Trophoblast cell (in vitro differentiated cells and primary cell): ENCODE measurements around the gene CMTM4.

Experiments used
- DNase-seq, 2 donors: peaks; one replicate each; pipeline ENCODE4 v3.0.0-alpha.2; 2016
- H2AFZ ChIP-seq: 2 replicates; pipeline ENCODE4 v1.6.1; 2013; ENCODE audit warnings: low read length, moderate library complexity, mild to moderate bottlenecking; ENCODE audit not compliant: insufficient read depth, poor library complexity
- H2AK5ac ChIP-seq: 2 replicates; pipeline ENCODE4 v1.6.1; 2013; ENCODE audit warnings: mild to moderate bottlenecking, low read length
- H2BK120ac ChIP-seq: 2 replicates; pipeline ENCODE4 v1.6.1; 2013; ENCODE audit warnings: low read length, mild to moderate bottlenecking, moderate library complexity; ENCODE audit not compliant: insufficient read depth, poor library complexity
- H2BK12ac ChIP-seq: 2 replicates; pipeline ENCODE4 v1.6.1; 2013; ENCODE audit warnings: mild to moderate bottlenecking, low read length, moderate library complexity
- H2BK5ac ChIP-seq: 2 replicates; pipeline ENCODE4 v1.6.1; 2013; ENCODE audit warnings: low read length, low read depth, moderate library complexity, mild to moderate bottlenecking; ENCODE audit not compliant: poor library complexity
- H3K14ac ChIP-seq: 2 replicates; pipeline ENCODE4 v1.6.1; 2013; ENCODE audit warnings: mild to moderate bottlenecking, low read length
- H3K18ac ChIP-seq: 2 replicates; pipeline ENCODE4 v1.6.1; 2013; ENCODE audit warnings: mild to moderate bottlenecking, low read length
- H3K23ac ChIP-seq: 2 replicates; pipeline ENCODE4 v1.6.1; 2013; ENCODE audit warnings: low read length
- H3K27ac ChIP-seq: 2 replicates; pipeline ENCODE4 v1.5.1; 2013; ENCODE audit warnings: low read depth, mild to moderate bottlenecking, inconsistent platforms, low read length, moderate library complexity
- H3K27me3 ChIP-seq: 2 replicates; pipeline ENCODE4 v1.6.1; 2013; ENCODE audit warnings: inconsistent platforms, mild to moderate bottlenecking, low read length, moderate library complexity; ENCODE audit not compliant: insufficient read depth
- H3K36me3 ChIP-seq, 2 experiments: 1 replicate in 1 of 2; 2 replicates in 1 of 2; pipeline ENCODE4 v1.6.1; 2013; ENCODE audit warnings: low read length in 2 of 2, mild to moderate bottlenecking in 2 of 2, moderate library complexity in 1 of 2; ENCODE audit not compliant: insufficient read depth in 2 of 2, control insufficient read depth in 1 of 2
- H3K4ac ChIP-seq: 2 replicates; pipeline ENCODE4 v1.6.1; 2013; ENCODE audit warnings: low read depth, mild to moderate bottlenecking, low read length, moderate library complexity
- H3K4me1 ChIP-seq, 2 experiments: 1 replicate in 1 of 2; 2 replicates in 1 of 2; pipeline ENCODE4 v1.6.1; 2013; ENCODE audit warnings: low read length in 2 of 2, mild to moderate bottlenecking in 2 of 2, moderate library complexity in 1 of 2; ENCODE audit not compliant: insufficient read depth in 2 of 2, control insufficient read depth in 1 of 2
- H3K4me2 ChIP-seq: 2 replicates; pipeline ENCODE4 v1.6.1; 2013; ENCODE audit warnings: inconsistent platforms, mild to moderate bottlenecking, low read length, moderate library complexity
- H3K4me3 ChIP-seq: 2 replicates; pipeline ENCODE4 v1.5.1; 2013; ENCODE audit warnings: mild to moderate bottlenecking, low read depth, low read length, inconsistent platforms
- H3K79me1 ChIP-seq: one replicate; pipeline ENCODE4 v1.6.1; 2013; ENCODE audit warnings: low read length
- H3K79me2 ChIP-seq: 2 replicates; pipeline ENCODE4 v1.6.1; 2013; ENCODE audit warnings: low read length, mild to moderate bottlenecking; ENCODE audit not compliant: control insufficient read depth, insufficient read depth, poor library complexity
- H3K9ac ChIP-seq: 2 replicates; pipeline ENCODE4 v1.6.1; 2013; ENCODE audit warnings: mild to moderate bottlenecking, low read length
- H3K9me3 ChIP-seq: 2 replicates; pipeline ENCODE4 v1.6.1; 2013; ENCODE audit warnings: low read depth, mild to moderate bottlenecking, control low read depth, inconsistent platforms, low read length; ENCODE audit not compliant: insufficient read depth
- H4K12ac ChIP-seq: 2 replicates; pipeline ENCODE4 v1.6.1; 2013; ENCODE audit warnings: low read depth, mild to moderate bottlenecking, low read length, moderate library complexity
- H4K8ac ChIP-seq: 2 replicates; pipeline ENCODE4 v1.6.1; 2013; ENCODE audit warnings: low read depth, mild to moderate bottlenecking, low read length, moderate library complexity
- H4K91ac ChIP-seq: one replicate; pipeline ENCODE4 v1.6.1; 2013; ENCODE audit warnings: low read depth, mild to moderate bottlenecking, low read length, moderate library complexity
- WGBS: extraction: QIAGEN DNeasy Blood & Tissue Kit; methylation state at CpG from one replicate; pipeline ENCODE4 v1.1.7; 2013; ENCODE audit warnings: missing lambda C conversion rate; ENCODE audit not compliant: insufficient read length, insufficient coverage; ENCODE audit errors: extremely low coverage; 5-methylcytosine and 5-hydroxymethylcytosine counted together

The CMTM4 gene

DNA sequence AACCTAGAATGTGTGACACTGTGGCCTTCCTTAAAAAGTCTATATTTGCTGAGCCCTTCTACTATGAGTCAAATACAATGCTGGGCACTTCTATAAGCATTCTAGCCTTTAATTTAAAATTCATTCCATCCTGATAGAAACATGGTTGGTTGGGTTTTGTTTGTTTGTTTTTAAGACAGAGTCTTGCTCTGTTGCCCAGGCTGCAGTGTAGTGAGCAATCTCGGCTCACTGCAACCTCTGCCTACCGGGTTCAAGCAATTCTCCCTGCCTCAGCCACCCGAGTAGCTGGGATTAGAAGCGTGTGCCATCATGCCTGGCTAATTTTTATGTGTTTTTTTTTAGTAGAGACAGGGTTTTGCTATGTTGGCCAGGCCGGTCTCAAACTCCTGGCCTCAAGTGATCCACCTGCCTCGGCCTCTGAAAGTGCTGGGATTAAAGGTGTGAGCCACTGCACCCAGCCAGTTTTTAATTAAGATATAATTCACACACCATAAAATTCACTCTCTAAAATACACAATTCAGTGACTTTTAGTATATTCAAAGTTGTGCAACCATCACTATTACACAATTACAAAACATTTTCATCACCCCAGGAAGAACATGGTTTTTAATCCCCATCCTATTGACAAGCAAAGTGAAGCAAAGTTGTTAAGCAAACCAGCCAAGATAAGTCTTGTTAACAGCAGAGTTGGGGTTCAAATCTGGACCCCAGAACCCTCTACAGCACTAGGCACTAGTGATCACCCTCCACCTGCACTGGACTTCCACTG is 42.8 kb downstream of the CMTM4 start:
- Histone ChIP-seq H2AK5ac (no peak overlapping the region), H3K14ac (no peak overlapping the region)

DNA sequence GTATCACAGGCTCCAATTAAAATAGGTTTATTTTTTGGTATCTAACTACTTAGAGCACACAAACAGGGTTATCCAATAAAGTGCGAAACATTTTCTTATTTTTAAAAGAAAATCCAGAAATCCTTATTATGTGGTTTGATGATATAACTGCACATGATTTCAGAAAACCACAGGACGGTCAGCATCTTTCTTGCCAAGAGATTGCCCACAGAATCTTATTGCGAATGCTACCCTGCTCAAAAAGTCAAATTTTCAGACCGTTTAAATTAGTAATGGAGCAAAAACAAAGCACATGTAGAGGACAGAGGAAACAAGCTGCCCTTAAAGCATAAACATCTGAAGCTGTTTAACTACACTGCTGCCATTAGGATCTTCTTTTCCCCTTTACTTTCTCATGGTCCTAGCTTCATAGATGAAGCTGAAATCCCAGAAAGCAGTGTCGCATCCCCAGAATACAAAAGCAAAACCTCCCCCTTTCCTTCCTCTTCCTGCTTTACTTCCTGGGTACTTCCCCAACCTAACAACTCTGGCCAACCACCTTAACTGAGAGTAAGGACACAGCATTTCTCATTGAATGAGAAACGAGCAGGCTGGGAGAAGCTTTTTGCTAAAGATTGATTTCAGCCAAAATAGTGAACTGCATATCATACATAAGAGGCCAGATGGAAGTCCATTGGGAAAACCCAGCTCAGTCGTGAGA is 43.7 kb downstream of the CMTM4 start:
- Histone ChIP-seq H2BK5ac (no peak overlapping the region), H3K4ac (no peak overlapping the region), H3K4me2 (no peak overlapping the region), H3K4me3 (no peak overlapping the region), H4K8ac (no peak overlapping the region), H4K91ac (no peak overlapping the region), H4K12ac (no peak overlapping the region), H2AK5ac (no peak overlapping the region), H3K9ac (no peak overlapping the region), H2BK12ac (no peak overlapping the region), H3K27ac (no peak overlapping the region), H2BK120ac (no peak overlapping the region), H2AFZ (no peak overlapping the region), H3K14ac (no peak overlapping the region), H3K4me1 (peaks cover 0 to 4% of the 10 kb centered on the region in 2 experiments), H3K79me2 (no peaks in the 10 kb centered on the region), H3K36me3 (no peaks in the 10 kb centered on the region), H3K18ac (no peak overlapping the region), H3K9me3 (no peaks in the 10 kb centered on the region), H3K23ac (no peak overlapping the region), H3K27me3 (no peaks in the 10 kb centered on the region), H3K79me1 (no peaks in the 10 kb centered on the region)
- no CpG with 5 or more reads among the region's 7 CpGs for WGBS
- DNase-seq = no peak

More for the DNA sequence above, 42.8 kb downstream of the CMTM4 start:
- DNase-seq = no peak
- no peak overlapping the region for H3K18ac ChIP-seq
- no peak overlapping the region for H3K23ac ChIP-seq
- no peak overlapping the region for H4K91ac ChIP-seq
- peaks cover 0 to 4% of the 10 kb centered on the region in 2 experiments for H3K4me1 ChIP-seq
- H3K9me3 ChIP-seq = no peaks in the 10 kb centered on the region
- H4K12ac ChIP-seq = no peak overlapping the region
- H3K4ac ChIP-seq = no peak overlapping the region
- H3K27me3 ChIP-seq = no peaks in the 10 kb centered on the region
- H3K9ac ChIP-seq = no peak overlapping the region
- H2BK120ac ChIP-seq = no peak overlapping the region
- no peaks in the 10 kb centered on the region for H3K79me1 ChIP-seq
- WGBS = no CpG with 5 or more reads among the region's 6 CpGs
- H4K8ac ChIP-seq = no peak overlapping the region
- H2BK12ac ChIP-seq = no peak overlapping the region
- H3K27ac ChIP-seq = no peak overlapping the region
- no peak overlapping the region for H2BK5ac ChIP-seq
- no peak overlapping the region for H3K4me3 ChIP-seq
- no peak overlapping the region for H2AFZ ChIP-seq
- H3K79me2 ChIP-seq = peaks cover 1% of the 10 kb centered on the region
- H3K4me2 ChIP-seq = no peak overlapping the region
- no peaks in the 10 kb centered on the region for H3K36me3 ChIP-seq

DNA sequence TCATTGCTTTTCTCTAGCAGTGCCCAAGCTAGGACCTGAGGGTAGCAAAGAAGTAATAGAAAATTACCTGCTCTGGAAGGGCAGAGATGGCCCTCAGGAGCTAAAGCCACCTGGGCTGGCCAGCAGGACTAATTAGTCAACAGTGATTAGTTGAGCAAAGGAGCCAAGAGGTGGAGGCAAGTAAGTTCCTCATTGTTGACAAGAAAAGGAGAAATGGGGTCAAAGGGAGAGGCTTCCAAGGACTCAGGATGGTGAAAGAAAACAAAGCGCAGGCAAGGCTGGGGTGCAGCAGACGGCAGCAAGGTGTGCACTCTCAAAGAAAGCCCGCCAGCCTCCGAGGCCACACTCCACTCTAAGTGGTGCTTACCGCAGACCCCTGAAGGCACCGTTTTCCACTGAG is 44.6 kb downstream of the CMTM4 start:
- H3K4me1 ChIP-seq = peaks cover 0 to 4% of the 10 kb centered on the region in 2 experiments
- no peaks in the 10 kb centered on the region for H3K27me3 ChIP-seq
- no peak overlapping the region for H3K23ac ChIP-seq
- DNase-seq = no peak
- no peak overlapping the region for H3K27ac ChIP-seq
- no peak overlapping the region for H3K4me2 ChIP-seq
- no peak overlapping the region for H2BK12ac ChIP-seq
- H3K18ac ChIP-seq = no peak overlapping the region
- H2AFZ ChIP-seq = no peak overlapping the region
- H3K9me3 ChIP-seq = no peaks in the 10 kb centered on the region
- H2BK5ac ChIP-seq = no peak overlapping the region
- no peak overlapping the region for H4K91ac ChIP-seq
- H3K14ac ChIP-seq = no peak overlapping the region
- H3K9ac ChIP-seq = no peak overlapping the region
- H3K36me3 ChIP-seq = no peaks in the 10 kb centered on the region
- H2BK120ac ChIP-seq = no peak overlapping the region
- H4K8ac ChIP-seq = no peak overlapping the region
- no peak overlapping the region for H2AK5ac ChIP-seq
- no peak overlapping the region for H4K12ac ChIP-seq
- no CpG with 5 or more reads among the region's 6 CpGs for WGBS
- no peak overlapping the region for H3K4ac ChIP-seq
- H3K79me1 ChIP-seq = no peaks in the 10 kb centered on the region
- H3K79me2 ChIP-seq = no peaks in the 10 kb centered on the region
- no peak overlapping the region for H3K4me3 ChIP-seq

DNA sequence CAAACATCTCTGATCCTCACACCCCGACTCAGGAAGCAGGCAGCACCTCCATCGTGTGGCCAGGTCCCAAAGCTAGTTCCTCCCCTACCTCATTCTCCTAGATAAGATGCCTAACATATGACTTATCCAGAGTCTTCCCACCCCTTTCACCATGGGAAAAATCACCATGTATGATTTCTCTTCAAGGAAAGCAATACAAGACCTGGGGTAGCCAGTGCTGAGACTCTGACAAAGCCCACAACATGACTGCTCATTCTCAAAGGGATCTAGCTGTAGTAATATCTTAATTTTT is 45.1 kb downstream of the CMTM4 start:
- Histone ChIP-seq H3K4me1 (peaks cover 0 to 4% of the 10 kb centered on the region in 2 experiments), H2AFZ (no peak overlapping the region), H3K4me2 (peak overlapping the region; percentile 59), H3K9me3 (no peaks in the 10 kb centered on the region), H3K4me3 (no peak overlapping the region), H2BK5ac (no peak overlapping the region), H2BK12ac (no peak overlapping the region), H2AK5ac (no peak overlapping the region), H3K9ac (peak overlapping the region; percentile 41), H3K18ac (no peak overlapping the region), H3K14ac (no peak overlapping the region), H4K8ac (no peak overlapping the region), H3K23ac (no peak overlapping the region), H3K36me3 (no peaks in the 10 kb centered on the region), H2BK120ac (no peak overlapping the region), H4K91ac (no peak overlapping the region), H3K79me1 (no peaks in the 10 kb centered on the region), H3K27me3 (no peaks in the 10 kb centered on the region), H4K12ac (no peak overlapping the region), H3K27ac (no peak overlapping the region), H3K4ac (no peak overlapping the region), H3K79me2 (no peaks in the 10 kb centered on the region)
- WGBS = no CpG with 5 or more reads among the region's 2 CpGs
- peak; percentile 33 to 53 for DNase-seq
